ENCODE measurements around the gene PROK1.
"Not testable (repeated sequence)": the region's sequence is repeated elsewhere in the genome, so short reads cannot be mapped to it uniquely, and the experiment has no call there.

The PROK1 gene

GRCh38 chr1:110450929-110451328 lies at the start of gene PROK1:
PROK1 (plus strand) TSS chr1:110451149; CDS start chr1:110451217, 68 bp downstream.
- ATAC-seq, result no peak
- Mint-ChIP-seq H3K27ac (no peak within 1 kb of the TSS), H3K27me3 (peaks cover 15% of the 10 kb centered on the region), H3K4me3 (no peak within 1 kb of the TSS), H3K4me1 (no peaks in the 10 kb centered on the region), H3K36me3 (no peaks in the 10 kb centered on the region), H3K9me3 (no peaks in the 10 kb centered on the region)

- no peaks in the 10 kb centered on the region for H3K9me3 Mint-ChIP-seq
- no peak overlapping the region for H3K27ac Mint-ChIP-seq
- H3K4me3 Mint-ChIP-seq, result no peak overlapping the region
- no peaks in the 10 kb centered on the region for H3K27me3 Mint-ChIP-seq
- peaks cover 12% of the 10 kb centered on the region for H3K4me1 Mint-ChIP-seq
- ATAC-seq, result no peak
- H3K36me3 Mint-ChIP-seq, result peaks cover 24% of the 10 kb centered on the region
Measured at GRCh38 chr1:110403805-110404204, 47.1 kb upstream of the PROK1 start.

- no peaks in the 10 kb centered on the region for H3K27me3 Mint-ChIP-seq
- H3K4me1 Mint-ChIP-seq, result peaks cover 16% of the 10 kb centered on the region
- H3K4me3 Mint-ChIP-seq, result no peak overlapping the region
- H3K27ac Mint-ChIP-seq, result no peak overlapping the region
- no peaks in the 10 kb centered on the region for H3K9me3 Mint-ChIP-seq
- no peak for ATAC-seq
- H3K36me3 Mint-ChIP-seq, result peaks cover 24% of the 10 kb centered on the region
Measured at GRCh38 chr1:110404401-110404800, 46.5 kb upstream of the PROK1 start.

GRCh38 chr1:110406407-110406806 lies 44.5 kb upstream of the PROK1 start:
- H3K9me3 Mint-ChIP-seq, H3K27me3 Mint-ChIP-seq, ATAC-seq: not testable (repeated sequence)
- Mint-ChIP-seq H3K27ac (peak overlapping the region; percentile 98), H3K4me3 (peak overlapping the region; percentile 96), H3K4me1 (peaks cover 16% of the 10 kb centered on the region), H3K36me3 (peaks cover 12% of the 10 kb centered on the region)

GRCh38 chr1:110407260-110408210 lies 43.4 kb upstream of the PROK1 start, which contains the start of gene LAMTOR5:
LAMTOR5 (minus strand) TSS chr1:110407694; CDS start chr1:110407620, 74 bp downstream.
- peaks cover 22% of the 10 kb centered on the region for H3K4me1 Mint-ChIP-seq
- ATAC-seq, result peak; percentile 94
- H3K27ac Mint-ChIP-seq, result peak within 1 kb of the TSS; percentile 98
- no peaks in the 10 kb centered on the region for H3K9me3 Mint-ChIP-seq
- peak within 1 kb of the TSS; percentile 96 for H3K4me3 Mint-ChIP-seq
- no peaks in the 10 kb centered on the region for H3K27me3 Mint-ChIP-seq
- peaks cover 12% of the 10 kb centered on the region for H3K36me3 Mint-ChIP-seq

- Mint-ChIP-seq H3K4me3 (peak overlapping the region; percentile 96), H3K36me3 (peaks cover 12% of the 10 kb centered on the region), H3K27ac (peak overlapping the region; percentile 98), H3K4me1 (peaks cover 28% of the 10 kb centered on the region), H3K27me3 (no peaks in the 10 kb centered on the region), H3K9me3 (no peaks in the 10 kb centered on the region)
- no peak for ATAC-seq
Measured at GRCh38 chr1:110408488-110408887, 42.5 kb upstream of the PROK1 start.

- no peaks in the 10 kb centered on the region for H3K27me3 Mint-ChIP-seq
- H3K27ac Mint-ChIP-seq, result peak overlapping the region; percentile 98
- H3K4me1 Mint-ChIP-seq, result peaks cover 28% of the 10 kb centered on the region
- H3K36me3 Mint-ChIP-seq, result peaks cover 9% of the 10 kb centered on the region
- H3K9me3 Mint-ChIP-seq, result no peaks in the 10 kb centered on the region
- H3K4me3 Mint-ChIP-seq, result peak overlapping the region; percentile 39
- no peak for ATAC-seq
Measured at GRCh38 chr1:110409316-110409715, 41.6 kb upstream of the PROK1 start.

- Mint-ChIP-seq H3K27ac (peak overlapping the region; percentile 67), H3K4me3 (no peak overlapping the region), H3K27me3 (no peaks in the 10 kb centered on the region), H3K4me1 (peaks cover 28% of the 10 kb centered on the region), H3K36me3 (peaks cover 6% of the 10 kb centered on the region), H3K9me3 (no peaks in the 10 kb centered on the region)
- ATAC-seq, result no peak
Measured at GRCh38 chr1:110411173-110411735, 39.7 kb upstream of the PROK1 start.

GRCh38 chr1:110412576-110412975 lies 38.4 kb upstream of the PROK1 start:
- H3K9me3 Mint-ChIP-seq, result no peaks in the 10 kb centered on the region
- H3K27me3 Mint-ChIP-seq, result no peaks in the 10 kb centered on the region
- H3K4me3 Mint-ChIP-seq, result peak overlapping the region; percentile 65

GRCh38 chr1:110413045-110413444 lies 37.9 kb upstream of the PROK1 start:
- peak overlapping the region; percentile 65 for H3K4me3 Mint-ChIP-seq
- not testable (repeated sequence) for H3K27me3 Mint-ChIP-seq

More at GRCh38 chr1:110412576-110412975, 38.4 kb upstream of the PROK1 start:
- H3K4me1 Mint-ChIP-seq, result peaks cover 28% of the 10 kb centered on the region
- ATAC-seq, result peak; percentile 85
- peaks cover 1% of the 10 kb centered on the region for H3K36me3 Mint-ChIP-seq
- H3K27ac Mint-ChIP-seq, result peak overlapping the region; percentile 67

GRCh38 chr1:110418729-110419128 lies 32.2 kb upstream of the PROK1 start:
- Mint-ChIP-seq H3K4me3 (no peak overlapping the region), H3K27me3 (no peaks in the 10 kb centered on the region), H3K9me3 (peaks cover 3% of the 10 kb centered on the region), H3K4me1 (no peaks in the 10 kb centered on the region), H3K36me3 (no peaks in the 10 kb centered on the region), H3K27ac (no peak overlapping the region)
- ATAC-seq, result no peak

More at GRCh38 chr1:110413045-110413444, 37.9 kb upstream of the PROK1 start:
- peak overlapping the region; percentile 67 for H3K27ac Mint-ChIP-seq
- peaks cover 23% of the 10 kb centered on the region for H3K4me1 Mint-ChIP-seq
- not testable (repeated sequence) for H3K9me3 Mint-ChIP-seq, H3K36me3 Mint-ChIP-seq
- peak; percentile 66 for ATAC-seq

- no peaks in the 10 kb centered on the region for H3K27me3 Mint-ChIP-seq
- no peak for ATAC-seq
- H3K4me1 Mint-ChIP-seq, result no peaks in the 10 kb centered on the region
- no peak overlapping the region for H3K27ac Mint-ChIP-seq
- H3K9me3 Mint-ChIP-seq, result peaks cover 3% of the 10 kb centered on the region
- H3K4me3 Mint-ChIP-seq, result no peak overlapping the region
- H3K36me3 Mint-ChIP-seq, result no peaks in the 10 kb centered on the region
Measured at GRCh38 chr1:110420023-110420662, 30.8 kb upstream of the PROK1 start.

- Mint-ChIP-seq H3K4me3 (no peak overlapping the region), H3K36me3 (no peaks in the 10 kb centered on the region), H3K27ac (no peak overlapping the region), H3K4me1 (no peaks in the 10 kb centered on the region), H3K27me3 (no peaks in the 10 kb centered on the region), H3K9me3 (peaks cover 3% of the 10 kb centered on the region)
- no peak for ATAC-seq
Measured at GRCh38 chr1:110420874-110421793, 29.8 kb upstream of the PROK1 start.
